Measurements from ENCODE around the gene ZCCHC10.
"Not testable (repeated sequence)": the region's sequence is repeated elsewhere in the genome, so short reads cannot be mapped to it uniquely, and the experiment has no call there.

Gene ZCCHC10

GRCh38 chr5:133025804-133026663 is at the start of gene ZCCHC10:
Gene ZCCHC10 (minus strand): TSS chr5:133026549. CDS start chr5:133026537, 12 bp downstream.
- DNase-seq: peak; percentile 21 to 95 (median 84)

GRCh38 chr5:133075572-133076536 is 49.5 kb upstream of the ZCCHC10 start:
- no peak for DNase-seq

DNA sequence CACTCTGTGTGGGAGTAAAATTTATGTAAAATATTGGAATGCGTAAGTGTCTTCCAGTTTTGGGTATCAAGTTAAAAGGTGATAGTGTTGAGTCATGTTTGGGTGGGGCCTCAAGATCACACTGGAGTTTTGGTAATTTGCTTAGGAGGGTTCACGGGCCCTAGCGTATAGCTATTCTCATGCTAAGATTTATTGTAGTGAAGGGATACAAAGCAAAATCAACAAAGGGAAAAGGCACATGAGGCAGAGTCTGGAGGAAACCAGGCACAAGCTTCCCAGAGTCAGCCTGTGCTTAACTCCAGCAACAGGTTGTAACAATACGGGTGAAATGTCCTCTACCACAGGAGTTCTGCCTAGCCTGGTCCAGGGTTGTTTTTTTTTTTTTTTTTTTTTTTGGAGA is 45.7 kb upstream of the ZCCHC10 start:
- DNase-seq: no peak

DNA sequence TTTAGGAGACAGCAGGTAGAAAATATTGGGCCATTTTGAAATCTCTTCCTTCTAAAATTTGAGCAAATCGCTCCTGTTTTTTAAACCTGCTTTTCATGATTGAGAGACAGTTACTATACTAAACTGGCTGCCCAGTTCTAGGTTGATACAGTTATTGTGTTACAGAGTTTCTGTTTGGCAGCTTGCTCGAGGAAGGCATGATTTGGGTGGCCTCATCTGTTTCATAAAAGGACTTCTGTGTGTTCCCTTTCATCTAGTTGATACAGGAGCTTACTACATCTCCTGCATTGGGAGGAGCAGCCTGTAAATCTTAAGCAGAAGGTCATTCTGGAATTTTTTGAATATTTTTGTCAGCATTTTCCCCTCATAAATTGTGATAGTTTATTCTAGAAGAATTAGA is 39.7 kb upstream of the ZCCHC10 start:
- no peak for DNase-seq

DNA sequence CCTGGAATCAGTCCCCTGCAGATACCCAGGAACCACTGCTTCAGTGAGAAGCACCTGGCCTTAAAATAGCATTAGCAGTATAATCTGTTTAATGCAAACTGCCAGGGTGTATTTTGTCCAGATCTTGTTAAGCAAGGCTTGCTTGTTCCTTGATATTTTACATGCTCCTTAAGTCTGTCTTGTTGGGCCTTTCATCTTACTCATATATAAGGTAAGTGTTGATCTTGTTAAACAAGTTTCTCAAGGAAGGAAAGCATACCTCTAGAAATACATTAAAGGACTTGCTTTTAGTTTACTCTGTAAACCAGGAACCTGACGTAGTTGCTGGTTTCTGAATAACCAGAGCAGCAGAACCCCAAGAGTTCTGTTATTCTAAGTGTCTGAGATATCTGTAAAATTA is 39.1 kb upstream of the ZCCHC10 start:
- DNase-seq: no peak

DNA sequence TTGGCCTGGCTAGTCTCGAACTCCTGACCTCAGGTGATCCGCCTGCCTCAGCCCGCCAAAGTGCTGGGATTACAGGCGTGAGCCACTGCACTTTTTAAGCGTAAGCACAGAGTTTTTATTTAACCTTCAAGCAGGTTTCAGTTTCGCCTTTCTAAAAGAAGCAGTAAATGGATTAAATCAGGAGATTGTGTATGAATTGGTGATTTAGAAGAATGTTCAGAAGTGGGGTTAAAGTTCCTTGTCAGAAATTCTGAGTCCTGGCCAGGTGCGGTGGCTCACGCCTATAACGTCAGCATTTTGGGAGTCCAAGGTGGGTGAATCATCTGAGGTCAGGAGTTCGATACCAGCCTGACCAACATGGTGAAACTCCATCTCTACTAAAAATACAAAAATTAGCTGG is 37.6 kb upstream of the ZCCHC10 start:
- DNase-seq: no peak

- DNase-seq: no peak
These were observed 35.9 kb upstream of the ZCCHC10 start for GRCh38 chr5:133062276-133062675.

GRCh38 chr5:133059621-133060020 is 33.3 kb upstream of the ZCCHC10 start:
- DNase-seq: no peak

GRCh38 chr5:133056891-133057290 is 30.5 kb upstream of the ZCCHC10 start:
- DNase-seq: no peak

DNA sequence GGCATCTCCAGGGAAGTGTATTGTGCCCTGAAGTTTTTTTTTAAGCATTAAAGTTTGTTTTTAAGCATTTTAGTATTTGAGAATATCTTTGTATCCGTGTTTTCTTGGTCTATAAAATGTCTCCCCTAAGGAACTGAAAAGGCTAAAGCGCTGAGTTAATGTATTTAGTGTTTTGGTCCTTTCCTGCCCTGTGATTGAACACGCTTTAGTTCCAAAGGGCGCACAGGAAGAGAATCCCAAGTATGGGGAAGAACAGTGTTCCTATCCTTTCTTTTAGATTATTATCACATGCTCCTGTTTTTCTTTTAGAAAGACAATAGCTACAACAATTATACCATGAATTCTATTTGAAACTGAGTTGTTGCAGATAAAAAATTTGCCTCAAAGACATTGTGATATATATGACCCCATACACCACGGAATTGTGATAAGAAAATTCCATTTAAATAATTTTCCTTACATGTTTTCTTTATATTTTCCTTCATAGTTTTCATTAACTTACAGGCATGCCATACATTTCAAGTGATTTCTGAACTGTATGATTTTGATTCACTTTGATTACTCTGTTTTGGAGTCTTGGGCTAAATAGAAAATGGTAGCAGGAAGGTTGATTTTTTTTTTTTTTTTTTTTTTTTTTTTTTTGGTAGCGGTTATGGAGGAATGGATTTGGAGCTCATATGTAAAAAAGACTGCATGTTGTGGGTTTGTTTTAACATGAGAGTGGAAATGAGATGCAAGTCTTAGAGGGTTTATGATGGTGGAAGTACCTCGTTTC is 28.5 kb upstream of the ZCCHC10 start:
- DNase-seq: no peak

DNA sequence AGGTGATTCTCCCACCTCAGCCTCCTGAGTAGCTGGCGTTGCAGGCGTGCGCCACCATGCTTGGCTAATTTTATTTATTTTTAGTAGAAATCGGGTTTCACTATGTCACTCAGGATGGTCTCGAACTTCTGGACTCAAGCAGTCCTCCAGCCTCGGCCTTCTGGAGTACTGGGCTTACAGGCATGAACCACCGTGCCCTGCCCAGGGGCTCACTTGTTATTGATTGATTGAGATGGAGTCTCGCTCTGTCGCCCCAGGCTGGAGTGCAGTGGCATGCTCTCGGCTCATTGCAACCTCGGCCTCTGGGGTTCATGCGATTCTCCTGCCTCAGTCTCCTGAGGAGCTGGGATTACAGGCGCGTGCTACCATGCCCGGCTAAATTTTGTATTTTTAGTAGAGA is 27.1 kb upstream of the ZCCHC10 start:
- no peak for DNase-seq

DNA sequence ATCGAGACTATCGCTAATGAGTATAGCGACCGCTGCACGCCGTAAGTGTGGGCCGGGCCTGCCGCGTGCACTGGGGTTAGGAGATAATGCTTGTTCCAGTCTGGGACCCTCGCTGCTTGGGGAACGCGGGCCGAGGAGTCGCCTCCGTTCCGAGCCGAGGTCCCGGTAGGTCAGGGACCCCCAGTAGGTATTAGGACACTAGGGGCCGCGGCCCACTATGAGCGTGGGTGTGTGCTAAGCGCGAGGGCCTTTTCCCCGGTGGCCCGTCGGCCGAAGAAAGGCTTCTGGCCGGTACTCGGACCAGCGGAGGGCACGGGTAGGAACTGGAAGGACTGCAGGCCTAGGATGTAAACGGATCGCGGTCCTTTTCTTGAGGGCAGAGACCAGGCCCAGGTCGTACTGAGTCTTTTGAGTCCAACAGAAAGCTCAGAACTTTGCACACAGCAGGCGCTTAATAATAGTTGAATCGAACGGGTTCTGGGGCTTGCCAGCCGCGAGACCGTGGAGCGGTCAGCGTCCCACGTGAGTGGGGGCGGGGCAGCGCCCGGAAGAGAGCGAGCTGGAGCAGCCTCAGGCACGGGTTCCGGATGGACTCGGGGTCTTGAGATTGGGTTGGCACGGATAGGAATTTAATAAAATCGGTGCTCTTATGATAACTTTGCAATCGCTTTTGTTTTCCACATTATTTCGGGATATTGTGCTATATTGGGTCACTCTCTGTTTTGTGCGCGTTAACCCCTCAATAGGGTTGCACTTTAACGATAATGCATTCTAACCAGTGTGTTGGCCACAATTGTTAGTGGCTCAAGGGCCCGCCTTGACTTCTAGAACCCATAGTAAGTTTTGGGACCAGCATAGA is 26.2 kb upstream of the ZCCHC10 start:
- DNase-seq: peak in 33 of 56 donors; percentile 9 to 68 (median 41)

- DNase-seq: peak; percentile 79 to 99 (median 95)
These were observed 25.4 kb upstream of the ZCCHC10 start, which contains the start of gene HSPA4 for GRCh38 chr5:133051542-133052316. Gene HSPA4 (plus strand): TSS chr5:133052013. CDS start chr5:133052251, 238 bp downstream.

GRCh38 chr5:133051061-133051541 is 24.8 kb upstream of the ZCCHC10 start:
- peak in 3 of 56 donors; percentile 28 to 50 (median 34) for DNase-seq

GRCh38 chr5:133050521-133050920 is 24.2 kb upstream of the ZCCHC10 start:
- DNase-seq: no peak

DNA sequence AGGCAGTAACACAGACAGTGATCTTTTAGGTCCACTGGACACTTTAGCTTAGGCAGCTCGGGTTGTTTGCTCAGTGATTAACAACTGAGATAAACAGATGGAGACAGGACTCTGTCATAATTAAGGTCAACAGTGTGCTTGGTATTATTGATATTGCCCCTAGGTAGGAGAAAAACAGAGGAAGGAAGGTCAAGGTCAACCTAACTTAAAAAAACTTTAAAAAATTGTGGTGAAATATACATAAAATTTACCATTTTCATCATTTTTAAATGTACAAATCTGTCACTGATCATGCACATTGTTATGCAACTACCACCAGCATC is 23.3 kb upstream of the ZCCHC10 start:
- no peak for DNase-seq

DNA sequence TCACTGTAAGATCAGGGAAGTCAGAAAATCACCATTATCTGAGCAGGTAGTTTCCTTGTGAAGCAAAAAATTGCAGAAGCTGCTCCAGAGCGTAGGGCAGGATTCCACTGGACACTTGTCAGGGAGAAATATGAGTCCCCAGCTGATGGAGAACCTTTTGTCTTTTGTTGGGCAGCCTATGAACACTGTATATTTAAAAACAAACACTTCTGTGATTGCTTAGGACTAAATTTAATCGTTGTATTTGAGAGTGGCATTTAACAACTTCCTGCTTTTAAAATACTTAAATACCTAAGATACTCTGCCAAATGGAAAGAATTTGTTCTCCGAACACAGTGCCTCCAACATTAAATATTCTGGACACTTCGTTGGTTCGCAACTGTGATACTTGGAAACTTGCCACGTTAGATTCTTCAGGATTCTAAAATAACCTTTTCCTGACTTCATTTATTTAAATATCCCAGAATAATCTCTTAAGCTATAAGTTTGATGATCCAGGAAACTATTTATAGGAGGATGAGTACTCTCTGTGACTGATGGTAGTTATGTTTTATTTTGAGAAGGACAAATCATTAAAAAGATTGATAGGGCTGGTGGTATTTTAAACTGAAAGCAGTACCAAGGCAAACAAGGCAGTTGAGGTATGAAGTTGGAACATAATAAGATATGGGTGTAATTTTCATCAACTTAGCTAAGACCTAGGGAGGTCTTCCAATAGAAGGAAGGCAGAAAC is 22.8 kb upstream of the ZCCHC10 start:
- DNase-seq: no peak

DNA sequence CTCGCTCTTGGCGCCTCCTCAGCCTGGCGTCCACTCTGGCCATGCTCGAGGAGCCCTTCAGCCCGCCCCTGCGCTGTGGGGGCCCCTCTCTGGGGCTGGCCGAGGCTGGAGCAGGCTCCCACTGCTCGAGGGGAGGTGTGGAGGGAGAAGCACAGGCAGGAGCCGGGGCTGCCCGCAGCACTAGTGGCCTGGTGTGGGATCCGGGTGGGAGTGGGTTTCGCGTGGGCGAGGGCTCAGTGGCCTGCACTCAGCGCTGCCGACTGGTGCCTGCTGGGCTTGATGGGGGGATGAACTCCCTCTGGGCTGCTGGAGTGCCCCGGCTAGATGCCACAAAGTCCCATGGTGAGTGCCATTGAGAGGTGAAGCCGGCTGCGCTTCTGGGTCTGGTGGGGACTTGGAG is 21.1 kb upstream of the ZCCHC10 start:
- peak in 1 of 56 donors; percentile 1 for DNase-seq

DNA sequence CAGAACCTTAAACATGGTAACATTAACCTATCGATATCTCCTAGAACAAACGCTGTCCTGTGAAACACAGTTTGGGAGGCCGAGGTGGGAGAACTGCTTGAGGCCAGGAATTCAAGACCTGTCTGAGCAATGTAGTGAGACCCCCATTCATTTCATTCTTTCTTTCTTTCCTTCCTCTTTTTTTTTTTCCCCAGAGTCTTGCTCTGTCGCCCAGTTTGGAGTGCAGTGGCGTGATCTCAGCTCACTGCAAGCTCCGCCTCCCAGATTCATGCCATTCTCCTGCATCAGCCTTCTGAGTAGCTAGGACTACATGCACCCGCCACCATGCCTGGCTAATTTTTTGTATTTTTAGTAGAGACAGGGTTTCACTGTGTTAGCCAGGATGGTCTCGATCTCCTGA is 20.2 kb upstream of the ZCCHC10 start:
- not testable (repeated sequence) for DNase-seq
